HG02588 (cell line): Measurements from ENCODE around the gene ZNF439.
"Not testable (repeated sequence)": the region's sequence is repeated elsewhere in the genome, so short reads cannot be mapped to it uniquely, and the experiment has no call there.

Experiments
- ATAC-seq: cut with Tn5 transposase; IDR thresholded peaks from one replicate; pipeline ENCODE4 v1.9.1; 2021; ENCODE audit warnings: mild to moderate bottlenecking, moderate library complexity; ENCODE audit not compliant: unreplicated experiment

ZNF439 gene

DNA sequence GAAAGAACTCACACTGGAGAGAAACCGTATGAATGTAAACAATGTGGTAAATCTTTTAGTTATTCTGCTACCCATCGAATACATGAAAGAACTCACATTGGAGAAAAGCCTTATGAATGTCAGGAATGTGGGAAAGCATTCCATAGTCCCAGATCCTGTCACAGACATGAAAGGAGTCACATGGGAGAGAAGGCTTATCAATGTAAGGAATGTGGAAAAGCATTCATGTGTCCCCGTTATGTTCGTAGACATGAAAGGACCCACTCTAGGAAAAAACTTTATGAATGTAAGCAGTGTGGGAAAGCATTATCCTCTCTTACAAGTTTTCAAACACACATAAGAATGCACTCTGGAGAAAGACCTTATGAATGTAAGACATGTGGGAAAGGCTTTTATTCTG is 19.2 kb downstream of the ZNF439 start:
- not testable (repeated sequence) for ATAC-seq

DNA sequence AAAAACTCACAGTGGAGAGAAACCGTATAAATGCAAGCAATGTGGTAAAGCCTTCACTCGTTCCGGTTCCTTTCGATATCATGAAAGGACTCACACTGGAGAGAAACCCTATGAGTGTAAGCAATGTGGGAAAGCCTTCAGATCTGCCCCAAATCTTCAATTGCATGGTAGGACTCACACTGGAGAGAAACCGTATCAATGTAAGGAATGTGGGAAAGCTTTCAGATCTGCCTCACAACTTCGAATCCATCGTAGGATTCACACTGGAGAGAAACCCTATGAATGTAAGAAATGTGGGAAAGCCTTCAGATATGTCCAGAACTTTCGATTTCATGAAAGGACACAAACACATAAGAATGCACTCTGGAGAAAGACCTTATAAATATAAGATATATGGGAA is 19.7 kb downstream of the ZNF439 start:
- ATAC-seq: no peak

DNA sequence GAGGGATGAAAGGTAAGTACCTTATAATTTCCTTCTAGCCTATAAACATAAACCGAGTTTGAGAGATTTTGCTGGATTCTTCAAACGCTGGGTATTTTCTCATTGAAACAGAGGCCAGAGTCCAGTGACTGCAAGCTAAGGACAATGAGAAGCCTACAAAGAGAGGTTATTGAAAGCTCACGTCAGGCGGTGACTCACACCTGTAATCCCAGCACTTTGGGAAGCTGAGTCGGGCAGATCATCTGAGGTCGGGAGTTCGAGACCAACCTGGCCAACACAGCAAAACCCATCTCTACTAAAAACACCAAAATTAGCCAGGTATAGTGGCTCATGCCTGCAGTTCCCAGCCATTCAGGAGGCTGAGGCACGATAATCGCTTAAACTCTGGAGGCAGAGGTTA is 24.1 kb downstream of the ZNF439 start:
- ATAC-seq: no peak

GRCh38 chr19:11873762-11874161 is 25.2 kb downstream of the ZNF439 start:
- no peak for ATAC-seq

GRCh38 chr19:11879687-11880266 is 31.3 kb downstream of the ZNF439 start:
- not testable (repeated sequence) for ATAC-seq

- ATAC-seq: no peak
Measured at GRCh38 chr19:11880598-11880997, 32.1 kb downstream of the ZNF439 start.

GRCh38 chr19:11881151-11881800 is 32.8 kb downstream of the ZNF439 start:
- ATAC-seq: no peak

DNA sequence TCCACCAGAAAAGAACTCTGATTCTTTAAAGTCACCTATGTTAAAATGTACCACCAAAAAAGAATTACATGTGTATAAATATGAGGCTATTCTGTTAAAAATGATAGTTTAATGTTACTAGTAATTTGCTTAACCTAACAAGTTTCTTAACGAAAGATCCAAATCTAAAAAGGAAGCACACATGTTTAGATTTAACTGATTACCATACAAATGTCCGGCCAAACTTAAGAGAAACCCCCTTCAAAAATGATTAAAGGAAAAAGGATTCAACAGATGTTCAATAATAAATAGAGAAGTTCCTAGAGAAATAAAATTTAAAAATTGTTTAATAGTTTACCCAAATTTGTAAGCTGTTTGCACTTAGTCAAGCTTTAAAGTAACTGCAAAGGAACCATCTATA is 34.1 kb downstream of the ZNF439 start:
- ATAC-seq: no peak

GRCh38 chr19:11887234-11887610 is 38.7 kb downstream of the ZNF439 start:
- peak; percentile 16 for ATAC-seq

DNA sequence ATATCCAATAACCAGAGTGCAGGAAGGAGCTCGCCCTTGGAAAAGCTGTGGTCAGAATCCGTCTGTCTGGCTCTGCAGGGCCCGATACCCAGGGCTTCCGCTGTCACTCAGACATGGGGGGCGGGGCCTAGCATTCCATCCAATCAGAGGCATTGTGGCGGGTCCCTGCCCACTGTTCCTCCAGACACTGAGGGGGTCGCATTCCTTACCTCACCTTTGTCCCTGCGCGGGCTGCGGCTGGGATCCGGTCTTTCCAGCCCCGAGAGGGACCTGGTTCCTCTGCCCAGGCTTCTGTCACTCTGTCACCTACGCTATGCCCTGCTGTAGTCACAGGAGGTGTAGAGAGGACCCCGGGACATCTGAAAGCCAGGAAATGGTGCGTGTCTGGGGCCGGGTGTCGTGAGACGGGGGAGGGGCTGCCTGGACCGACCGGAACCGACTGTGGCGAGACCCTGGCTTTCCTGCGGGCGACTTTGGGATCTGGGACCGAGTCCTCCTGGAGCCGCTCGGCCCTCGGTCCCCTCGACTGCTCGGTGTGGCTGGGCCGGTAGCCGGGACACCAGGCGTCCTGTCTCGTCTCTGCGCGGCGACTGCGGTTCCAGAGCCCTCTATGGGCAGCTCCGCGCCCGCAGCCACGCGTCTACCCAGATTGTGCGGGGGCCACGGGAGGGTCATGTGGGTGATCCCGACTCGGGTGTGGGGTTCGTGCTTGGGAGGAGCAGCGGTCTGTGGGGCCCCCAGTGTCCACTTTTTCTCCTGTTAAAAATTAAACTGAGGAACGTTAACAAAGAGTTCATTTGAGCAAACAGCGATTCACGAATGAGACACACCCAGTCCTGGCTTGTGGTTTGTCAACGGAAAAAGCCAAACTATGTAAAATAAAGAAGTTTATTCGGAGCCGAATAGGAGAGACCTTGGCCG is 39.3 kb downstream of the ZNF439 start, which contains the start of gene ZNF69:
Gene ZNF69, plus strand, starts transcription at position 172 of the 921 bp plus-strand sequence. Its CDS starts 142 bp downstream, at position 314.
- ATAC-seq: peak; percentile 63

DNA sequence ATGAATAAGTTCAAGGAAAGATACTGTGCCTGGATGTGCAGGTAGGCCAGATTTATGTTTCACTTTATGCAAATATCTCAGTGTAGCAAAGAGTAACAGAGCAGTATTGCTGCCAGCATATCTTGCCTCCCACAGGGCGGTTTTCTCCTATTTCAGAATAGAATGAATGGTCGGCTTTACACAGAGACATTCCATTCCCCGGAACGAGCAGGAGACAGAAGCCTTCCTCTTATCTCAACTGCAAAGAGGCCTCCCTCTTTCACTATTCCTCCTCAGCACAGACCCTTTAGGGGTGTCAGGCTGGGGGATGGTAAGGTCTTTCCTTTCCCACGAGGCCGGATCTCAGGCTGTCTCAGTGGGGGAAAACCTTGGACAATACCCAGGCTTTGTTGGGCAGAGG is 41.4 kb downstream of the ZNF439 start:
- not testable (repeated sequence) for ATAC-seq

GRCh38 chr19:11890634-11891033 is 42.1 kb downstream of the ZNF439 start:
- no peak for ATAC-seq

DNA sequence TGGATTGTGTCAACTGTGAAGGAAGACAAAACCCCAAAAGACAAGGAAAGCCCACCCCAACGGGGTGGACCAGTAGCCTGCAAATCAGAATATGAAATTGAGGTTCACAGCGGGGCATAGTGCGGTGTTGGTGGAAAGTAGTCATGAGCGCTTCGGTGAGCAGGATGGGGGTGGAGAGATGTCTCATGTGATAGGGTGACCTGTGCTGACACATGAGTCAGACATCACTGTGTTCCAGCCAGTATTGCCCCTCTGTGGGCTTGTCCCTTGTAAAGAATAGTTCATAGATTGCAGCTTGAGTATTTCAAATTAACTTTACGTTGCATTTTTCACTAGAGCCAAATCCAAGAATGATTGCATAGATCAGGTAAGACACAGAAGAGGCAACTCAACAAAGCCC is 46.3 kb downstream of the ZNF439 start:
- no peak for ATAC-seq

- no peak for ATAC-seq
Measured at GRCh38 chr19:11902228-11902627, 53.7 kb downstream of the ZNF439 start.

DNA sequence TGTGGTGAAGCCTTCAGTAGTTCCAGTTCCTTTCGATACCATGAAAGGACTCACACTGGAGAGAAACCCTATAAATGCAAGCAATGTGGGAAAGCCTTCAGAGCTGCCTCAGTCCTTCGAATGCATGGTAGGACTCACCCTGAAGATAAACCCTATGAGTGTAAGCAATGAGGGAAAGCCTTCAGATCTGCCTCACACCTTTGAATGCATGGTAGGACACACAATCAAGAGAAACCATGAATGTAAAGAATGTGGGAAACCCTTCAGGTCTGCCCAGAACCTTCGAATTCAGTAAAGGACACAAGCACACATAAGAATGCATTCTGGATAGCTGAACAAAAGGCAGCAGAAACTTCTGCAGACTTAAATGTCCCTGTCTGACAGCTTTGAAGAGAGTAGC is 57.4 kb downstream of the ZNF439 start:
- ATAC-seq: no peak

GRCh38 chr19:11911937-11912336 is 63.4 kb downstream of the ZNF439 start:
- not testable (repeated sequence) for ATAC-seq

GRCh38 chr19:11914417-11915051 is 66.0 kb downstream of the ZNF439 start:
- not testable (repeated sequence) for ATAC-seq
